ENCODE measurements around the gene PAPPA.

Gene PAPPA

GRCh38 chr9:116276651-116277121, 123.1 kb downstream of the PAPPA start:
- no peak for DNase-seq (ENCODE audit: low read depth)

- DNase-seq (ENCODE audit: low read depth): no peak
Observed at GRCh38 chr9:116278326-116278725, 124.7 kb downstream of the PAPPA start.

- DNase-seq (ENCODE audit: low read depth): no peak
Observed at GRCh38 chr9:116279230-116279629, 125.6 kb downstream of the PAPPA start.

GRCh38 chr9:116280529-116280928, 126.9 kb downstream of the PAPPA start:
- no peak for DNase-seq (ENCODE audit: low read depth)

- DNase-seq (ENCODE audit: low read depth): no peak
Observed at GRCh38 chr9:116282597-116282996, 129.0 kb downstream of the PAPPA start.

- DNase-seq (ENCODE audit: low read depth): no peak
Observed at GRCh38 chr9:116284518-116284917, 130.9 kb downstream of the PAPPA start.

GRCh38 chr9:116285320-116285719, 131.7 kb downstream of the PAPPA start:
- DNase-seq (ENCODE audit: low read depth): no peak

- DNase-seq (ENCODE audit: low read depth): no peak
Observed at GRCh38 chr9:116286297-116286696, 132.7 kb downstream of the PAPPA start.

- no peak for DNase-seq (ENCODE audit: low read depth)
Observed at GRCh38 chr9:116287721-116288120, 134.1 kb downstream of the PAPPA start.

- DNase-seq (ENCODE audit: low read depth): no peak
Observed at GRCh38 chr9:116288658-116289057, 135.1 kb downstream of the PAPPA start.

GRCh38 chr9:116297346-116297745, 143.8 kb downstream of the PAPPA start:
- no peak for DNase-seq (ENCODE audit: low read depth)

- no peak for DNase-seq (ENCODE audit: low read depth)
Observed at GRCh38 chr9:116298249-116298648, 144.7 kb downstream of the PAPPA start.

GRCh38 chr9:116298878-116299391, 145.3 kb downstream of the PAPPA start:
- DNase-seq (ENCODE audit: low read depth): no peak

GRCh38 chr9:116300360-116300870, 146.8 kb downstream of the PAPPA start:
- no peak for DNase-seq (ENCODE audit: low read depth)

GRCh38 chr9:116303270-116303669, 149.7 kb downstream of the PAPPA start:
- no peak for DNase-seq (ENCODE audit: low read depth)

- no peak for DNase-seq (ENCODE audit: low read depth)
Observed at GRCh38 chr9:116303886-116304538, 150.4 kb downstream of the PAPPA start.

- no peak for DNase-seq (ENCODE audit: low read depth)
Observed at GRCh38 chr9:116304761-116305160, 151.2 kb downstream of the PAPPA start.

GRCh38 chr9:116308076-116308475, 154.5 kb downstream of the PAPPA start:
- DNase-seq (ENCODE audit: low read depth): no peak

GRCh38 chr9:116309900-116310611, 156.5 kb downstream of the PAPPA start:
- no peak for DNase-seq (ENCODE audit: low read depth)

- DNase-seq (ENCODE audit: low read depth): no peak
Observed at GRCh38 chr9:116312221-116312620, 158.6 kb downstream of the PAPPA start.

GRCh38 chr9:116313638-116314037, 160.0 kb downstream of the PAPPA start:
- no peak for DNase-seq (ENCODE audit: low read depth)

GRCh38 chr9:116316246-116316645, 162.7 kb downstream of the PAPPA start:
- DNase-seq (ENCODE audit: low read depth): no peak

- DNase-seq (ENCODE audit: low read depth): no peak
Observed at GRCh38 chr9:116317503-116317902, 163.9 kb downstream of the PAPPA start.

Data from stimulated activated CD8-positive, alpha-beta memory T cell treated with anti-CD3 and anti-CD28 coated beads, Interleukin-12 subunit alpha, Interleukin-12 subunit beta, amount 100 ng/mL, for 4 hours (primary cell).